Esophagus muscularis mucosa (tissue), 4 donors: ENCODE results near the gene SP2.

Experiments
- CTCF ChIP-seq, 3 experiments: fragments of 200-600 bp in 2 of 3; fragments of 450-650 bp in 1 of 3; sonication (generic) in 2 of 3; IDR thresholded peaks; one replicate each; pipeline ENCODE4 v1.5.1; 2017 to 2019; ENCODE audit warnings: antibody characterized with exemption in 3 of 3, mild to moderate bottlenecking in 2 of 3, moderate library complexity in 1 of 3
- EP300 ChIP-seq: sonication (generic); formaldehyde crosslinking; IDR thresholded peaks from one replicate; pipeline ENCODE4 v1.6.1; 2017; ENCODE audit warnings: antibody characterized with exemption
- POLR2A ChIP-seq: fragments of 450-650 bp; IDR thresholded peaks from one replicate; pipeline ENCODE4 v1.6.1; 2017; ENCODE audit warnings: antibody characterized with exemption, moderate library complexity, mild to moderate bottlenecking, low read depth
- POLR2AphosphoS5 ChIP-seq, 2 donors: sonication (generic); formaldehyde crosslinking; IDR thresholded peaks; one replicate each; pipeline ENCODE4 v1.6.1; 2017; ENCODE audit warnings: antibody characterized with exemption in 2 of 2

GRCh38 chr17:47905221-47905733, 9.2 kb downstream of the SP2 start:
- TF ChIP-seq POLR2AphosphoS5 (IDR thresholded peaks at IDR 0.05), result peak; percentile 26 to 60
- no peak for TF ChIP-seq CTCF (IDR thresholded peaks at IDR 0.05)
- no peak for TF ChIP-seq POLR2A
- no peak for TF ChIP-seq EP300
